Activated CD4-positive, alpha-beta T cell treated with anti-CD3 and anti-CD28 coated beads, Interleukin-2, amount 10 ng/mL, durations not matched to agents 24 days and 14 days (primary cell): ENCODE measurements around the gene QTRT2. TPM values are rescaled to one million over a fixed set of nuclear protein-coding genes. Genes with fewer than 3 reads are reported as not detected.

Source experiments
- DNase-seq: peaks from one replicate; pipeline ENCODE4 v3.0.0; 2022
- H3K27ac Mint-ChIP-seq: one replicate; pipeline ENCODE4 v1.8.0; 2022; ENCODE audit warnings: mild to moderate bottlenecking, mixed read lengths
- H3K27me3 Mint-ChIP-seq: one replicate; pipeline ENCODE4 v1.8.0; 2022; ENCODE audit warnings: mixed read lengths
- H3K36me3 Mint-ChIP-seq: one replicate; pipeline ENCODE4 v1.8.0; 2022; ENCODE audit warnings: low read depth, mild to moderate bottlenecking, mixed read lengths
- H3K4me1 Mint-ChIP-seq: one replicate; pipeline ENCODE4 v1.8.0; 2021; ENCODE audit warnings: mixed read lengths
- H3K4me3 Mint-ChIP-seq: one replicate; pipeline ENCODE4 v1.8.0; 2022; ENCODE audit warnings: mild to moderate bottlenecking, moderate library complexity, mixed read lengths
- H3K9me3 Mint-ChIP-seq: one replicate; pipeline ENCODE4 v1.8.0; 2021; ENCODE audit warnings: mixed read lengths
- intact Hi-C: fragments of 100-400 bp; cut with micrococcal nuclease; formaldehyde crosslinking; loops from one replicate; pipeline ENCODE4 v1.15.1; 2023
- total RNA-seq: library from RNA; stranded (reverse); gene quantifications from 2 replicates; pipeline ENCODE4 v1.2.3, GENCODE V29; 2022

QTRT2 gene
- total RNA-seq, 1 donor from 2014 or later = 50.5 TPM

- DNase-seq = no peak
- intact Hi-C loops = loop anchor here (10.0 kb wide), 2 partner anchors 273 to 517 kb away; partner anchors contain the start of gene SIDT1
- Mint-ChIP-seq H3K4me3 (no peak overlapping the region), H3K27ac (no peak overlapping the region), H3K9me3 (no peaks in the 10 kb centered on the region), H3K4me1 (peaks cover 11% of the 10 kb centered on the region), H3K27me3 (peaks cover 8% of the 10 kb centered on the region), H3K36me3 (peaks cover 2% of the 10 kb centered on the region)
Observed at GRCh38 chr3:114052216-114052615, 4.3 kb upstream of the QTRT2 start.

- Mint-ChIP-seq H3K27ac (peak overlapping the region; percentile 95), H3K27me3 (peaks cover 2% of the 10 kb centered on the region), H3K4me3 (peak overlapping the region; percentile 93), H3K9me3 (no peaks in the 10 kb centered on the region), H3K36me3 (peaks cover 10% of the 10 kb centered on the region), H3K4me1 (peaks cover 34% of the 10 kb centered on the region)
- DNase-seq = no peak
- intact Hi-C loops = loop anchor here (2.0 to 10.0 kb wide), 5 partner anchors 218 to 1494 kb away; partner anchors contain the start of genes GRAMD1C, SIDT1 and SLC35A5
Observed at GRCh38 chr3:114057011-114057347, 442 bp downstream of the QTRT2 start.

GRCh38 chr3:114058646-114059045, 2.1 kb downstream of the QTRT2 start:
- peaks cover 2% of the 10 kb centered on the region for H3K27me3 Mint-ChIP-seq
- intact Hi-C loops = loop anchor here (10.0 kb wide), 2 partner anchors 266 to 524 kb away; partner anchors contain the start of gene SIDT1
- peaks cover 12% of the 10 kb centered on the region for H3K36me3 Mint-ChIP-seq
- no peaks in the 10 kb centered on the region for H3K9me3 Mint-ChIP-seq
- DNase-seq = no peak
- no peak overlapping the region for H3K27ac Mint-ChIP-seq
- peaks cover 38% of the 10 kb centered on the region for H3K4me1 Mint-ChIP-seq
- peak overlapping the region; percentile 57 for H3K4me3 Mint-ChIP-seq

GRCh38 chr3:114060906-114061655, 4.5 kb downstream of the QTRT2 start:
- DNase-seq = no peak
- H3K27ac Mint-ChIP-seq = peak overlapping the region; percentile 39
- intact Hi-C loops = no loop called here
- no peak overlapping the region for H3K4me3 Mint-ChIP-seq
- peaks cover 2% of the 10 kb centered on the region for H3K27me3 Mint-ChIP-seq
- H3K9me3 Mint-ChIP-seq = no peaks in the 10 kb centered on the region
- H3K4me1 Mint-ChIP-seq = peaks cover 30% of the 10 kb centered on the region
- peaks cover 28% of the 10 kb centered on the region for H3K36me3 Mint-ChIP-seq

GRCh38 chr3:114067804-114068203, 11.3 kb downstream of the QTRT2 start:
- no peak for DNase-seq
- Mint-ChIP-seq H3K27me3 (no peaks in the 10 kb centered on the region), H3K4me3 (no peak overlapping the region), H3K36me3 (peaks cover 62% of the 10 kb centered on the region), H3K9me3 (no peaks in the 10 kb centered on the region), H3K4me1 (peaks cover 2% of the 10 kb centered on the region), H3K27ac (no peak overlapping the region)
- intact Hi-C loops = no loop called here

GRCh38 chr3:114068336-114068735, 11.8 kb downstream of the QTRT2 start:
- no peaks in the 10 kb centered on the region for H3K4me1 Mint-ChIP-seq
- H3K27me3 Mint-ChIP-seq = no peaks in the 10 kb centered on the region
- peaks cover 66% of the 10 kb centered on the region for H3K36me3 Mint-ChIP-seq
- intact Hi-C loops = no loop called here
- no peak overlapping the region for H3K27ac Mint-ChIP-seq
- no peaks in the 10 kb centered on the region for H3K9me3 Mint-ChIP-seq
- no peak overlapping the region for H3K4me3 Mint-ChIP-seq
- no peak for DNase-seq

- no peak overlapping the region for H3K4me3 Mint-ChIP-seq
- H3K9me3 Mint-ChIP-seq = no peaks in the 10 kb centered on the region
- H3K4me1 Mint-ChIP-seq = no peaks in the 10 kb centered on the region
- no peak for DNase-seq
- intact Hi-C loops = no loop called here
- H3K27me3 Mint-ChIP-seq = no peaks in the 10 kb centered on the region
- H3K36me3 Mint-ChIP-seq = peaks cover 73% of the 10 kb centered on the region
- H3K27ac Mint-ChIP-seq = no peak overlapping the region
Observed at GRCh38 chr3:114071786-114072185, 15.2 kb downstream of the QTRT2 start.

- peaks cover 75% of the 10 kb centered on the region for H3K36me3 Mint-ChIP-seq
- H3K4me3 Mint-ChIP-seq = no peak overlapping the region
- no peak for DNase-seq
- no peaks in the 10 kb centered on the region for H3K9me3 Mint-ChIP-seq
- no peak overlapping the region for H3K27ac Mint-ChIP-seq
- no peaks in the 10 kb centered on the region for H3K4me1 Mint-ChIP-seq
- intact Hi-C loops = no loop called here
- no peaks in the 10 kb centered on the region for H3K27me3 Mint-ChIP-seq
Observed at GRCh38 chr3:114076711-114077110, 20.2 kb downstream of the QTRT2 start.

GRCh38 chr3:114078126-114078525, 21.6 kb downstream of the QTRT2 start:
- H3K4me3 Mint-ChIP-seq = no peak overlapping the region
- peaks cover 75% of the 10 kb centered on the region for H3K36me3 Mint-ChIP-seq
- no peaks in the 10 kb centered on the region for H3K4me1 Mint-ChIP-seq
- intact Hi-C loops = no loop called here
- DNase-seq = no peak
- no peaks in the 10 kb centered on the region for H3K9me3 Mint-ChIP-seq
- no peak overlapping the region for H3K27ac Mint-ChIP-seq
- H3K27me3 Mint-ChIP-seq = no peaks in the 10 kb centered on the region

- DNase-seq = no peak
- Mint-ChIP-seq H3K4me3 (no peak overlapping the region), H3K27me3 (no peaks in the 10 kb centered on the region), H3K9me3 (no peaks in the 10 kb centered on the region), H3K36me3 (peaks cover 76% of the 10 kb centered on the region), H3K27ac (no peak overlapping the region), H3K4me1 (no peaks in the 10 kb centered on the region)
- intact Hi-C loops = no loop called here
Observed at GRCh38 chr3:114079761-114080160, 23.2 kb downstream of the QTRT2 start.

GRCh38 chr3:114080201-114080600, 23.7 kb downstream of the QTRT2 start:
- no peaks in the 10 kb centered on the region for H3K27me3 Mint-ChIP-seq
- H3K9me3 Mint-ChIP-seq = no peaks in the 10 kb centered on the region
- no peak for DNase-seq
- H3K36me3 Mint-ChIP-seq = peaks cover 73% of the 10 kb centered on the region
- H3K4me3 Mint-ChIP-seq = no peak overlapping the region
- H3K4me1 Mint-ChIP-seq = no peaks in the 10 kb centered on the region
- no peak overlapping the region for H3K27ac Mint-ChIP-seq
- intact Hi-C loops = no loop called here

GRCh38 chr3:114081037-114081436, 24.5 kb downstream of the QTRT2 start:
- H3K4me3 Mint-ChIP-seq = no peak overlapping the region
- DNase-seq = no peak
- H3K4me1 Mint-ChIP-seq = no peaks in the 10 kb centered on the region
- peaks cover 76% of the 10 kb centered on the region for H3K36me3 Mint-ChIP-seq
- no peaks in the 10 kb centered on the region for H3K27me3 Mint-ChIP-seq
- intact Hi-C loops = no loop called here
- H3K27ac Mint-ChIP-seq = no peak overlapping the region
- H3K9me3 Mint-ChIP-seq = no peaks in the 10 kb centered on the region

- no peak for DNase-seq
- Mint-ChIP-seq H3K4me3 (no peak overlapping the region), H3K4me1 (no peaks in the 10 kb centered on the region), H3K9me3 (peaks cover 5% of the 10 kb centered on the region), H3K27ac (no peak overlapping the region), H3K27me3 (no peaks in the 10 kb centered on the region), H3K36me3 (peaks cover 73% of the 10 kb centered on the region)
- intact Hi-C loops = no loop called here
Observed at GRCh38 chr3:114083112-114083511, 26.6 kb downstream of the QTRT2 start.

GRCh38 chr3:114086356-114086755, 29.8 kb downstream of the QTRT2 start:
- Mint-ChIP-seq H3K27me3 (no peaks in the 10 kb centered on the region), H3K36me3 (peaks cover 53% of the 10 kb centered on the region), H3K4me1 (no peaks in the 10 kb centered on the region), H3K9me3 (peaks cover 5% of the 10 kb centered on the region), H3K4me3 (no peak overlapping the region), H3K27ac (no peak overlapping the region)
- intact Hi-C loops = no loop called here
- DNase-seq = no peak

GRCh38 chr3:114089675-114090074, 33.1 kb downstream of the QTRT2 start:
- Mint-ChIP-seq H3K27me3 (peaks cover 11% of the 10 kb centered on the region), H3K27ac (no peak overlapping the region), H3K4me3 (no peak overlapping the region), H3K4me1 (peaks cover 2% of the 10 kb centered on the region), H3K9me3 (peaks cover 5% of the 10 kb centered on the region), H3K36me3 (peaks cover 27% of the 10 kb centered on the region)
- DNase-seq = no peak
- intact Hi-C loops = no loop called here
